ENCODE results near the gene MGST1.

DNA sequence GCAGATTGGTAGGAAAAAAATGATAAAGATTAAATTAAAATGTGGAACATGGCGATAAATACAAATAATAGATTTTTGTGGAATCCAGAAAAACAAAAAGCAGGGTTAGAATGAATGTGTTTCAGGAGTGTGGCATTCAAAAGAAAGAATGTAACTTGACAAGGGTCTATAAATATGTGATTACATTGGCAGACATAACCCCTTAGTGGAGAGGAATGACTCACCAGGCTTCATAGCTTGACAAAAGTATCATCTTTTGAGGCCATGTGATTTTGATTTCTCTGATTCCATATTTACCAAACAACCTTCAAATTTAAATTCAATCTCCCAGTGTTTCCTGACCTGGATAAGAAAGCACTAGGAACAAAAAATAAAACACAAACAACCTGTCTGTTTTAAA is 24.4 kb upstream of the MGST1 start:
- TF ChIP-seq, protein P1, sequence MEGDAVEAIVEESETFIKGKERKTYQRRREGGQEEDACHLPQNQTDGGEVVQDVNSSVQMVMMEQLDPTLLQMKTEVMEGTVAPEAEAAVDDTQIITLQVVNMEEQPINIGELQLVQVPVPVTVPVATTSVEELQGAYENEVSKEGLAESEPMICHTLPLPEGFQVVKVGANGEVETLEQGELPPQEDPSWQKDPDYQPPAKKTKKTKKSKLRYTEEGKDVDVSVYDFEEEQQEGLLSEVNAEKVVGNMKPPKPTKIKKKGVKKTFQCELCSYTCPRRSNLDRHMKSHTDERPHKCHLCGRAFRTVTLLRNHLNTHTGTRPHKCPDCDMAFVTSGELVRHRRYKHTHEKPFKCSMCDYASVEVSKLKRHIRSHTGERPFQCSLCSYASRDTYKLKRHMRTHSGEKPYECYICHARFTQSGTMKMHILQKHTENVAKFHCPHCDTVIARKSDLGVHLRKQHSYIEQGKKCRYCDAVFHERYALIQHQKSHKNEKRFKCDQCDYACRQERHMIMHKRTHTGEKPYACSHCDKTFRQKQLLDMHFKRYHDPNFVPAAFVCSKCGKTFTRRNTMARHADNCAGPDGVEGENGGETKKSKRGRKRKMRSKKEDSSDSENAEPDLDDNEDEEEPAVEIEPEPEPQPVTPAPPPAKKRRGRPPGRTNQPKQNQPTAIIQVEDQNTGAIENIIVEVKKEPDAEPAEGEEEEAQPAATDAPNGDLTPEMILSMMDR (IDR thresholded peaks at IDR 0.05; ENCODE audit: poor library complexity), result no peak
- TF ChIP-seq EZH2phosphoT487 (IDR thresholded peaks at IDR 0.05; ENCODE audit: low read depth, severe bottlenecking, unreplicated experiment), result no peak
- TF ChIP-seq EZH2 (IDR thresholded peaks at IDR 0.05; ENCODE audit: borderline replicate concordance), result no peak
